ENCODE measurements around the gene ATAD3B.
"Not testable (repeated sequence)": the region's sequence is repeated elsewhere in the genome, so short reads cannot be mapped to it uniquely, and the experiment has no call there.

ATAD3B gene

GRCh38 chr1:1437904-1438376, 33.6 kb upstream of the ATAD3B start:
- TF ChIP-seq CTCF (conservative IDR thresholded peaks at IDR 0.05), result peak; percentile 22; the same call in 1 of the 2 replicates
- peak overlapping the region; percentile 99 for H3K27ac ChIP-seq

GRCh38 chr1:1438531-1439381, 32.8 kb upstream of the ATAD3B start:
- peak overlapping the region; percentile 99 for H3K27ac ChIP-seq

GRCh38 chr1:1439546-1440261, 31.9 kb upstream of the ATAD3B start:
- H3K27ac ChIP-seq, result peak overlapping the region; percentile 99
- TF ChIP-seq CTCF (conservative IDR thresholded peaks at IDR 0.05), result no peak

More at GRCh38 chr1:1438531-1439381, 32.8 kb upstream of the ATAD3B start:
- TF ChIP-seq CTCF (conservative IDR thresholded peaks at IDR 0.05), result no peak

GRCh38 chr1:1440262-1441001, 31.1 kb upstream of the ATAD3B start:
- peak overlapping the region; percentile 99 for H3K27ac ChIP-seq
- TF ChIP-seq CTCF (conservative IDR thresholded peaks at IDR 0.05), result 0 out of 2 replicates have a peak, but pooled peaks have one; percentile 37

- TF ChIP-seq CTCF (conservative IDR thresholded peaks at IDR 0.05), result peak; percentile 96
- H3K27ac ChIP-seq, result peak overlapping the region; percentile 99
These were observed 30.3 kb upstream of the ATAD3B start for GRCh38 chr1:1441002-1441888.

GRCh38 chr1:1442069-1442770, 29.3 kb upstream of the ATAD3B start:
- TF ChIP-seq CTCF (conservative IDR thresholded peaks at IDR 0.05), result no peak
- H3K27ac ChIP-seq, result no peak overlapping the region; the same call in 1 of the 2 replicates

- H3K27ac ChIP-seq, result not testable (repeated sequence)
These were observed 24.9 kb upstream of the ATAD3B start for GRCh38 chr1:1446631-1447030.

Measured in VCaP (cell line).